IMR-90 (cell line): ENCODE data around the gene MFSD12. TPM values are rescaled to one million over a fixed set of nuclear protein-coding genes. Genes with fewer than 3 reads are reported as not detected.
A peak's percentile ranks its signal among the peaks of the same experiment; 100 is the strongest.

Experiments used
- ATAC-seq: fragments of 200-7000 bp; cut with Tn5 transposase; 2 replicates; pipeline ENCODE4 v1.9.1; 2020; ENCODE audit warnings: low read depth, mild to moderate bottlenecking, moderate library complexity
- BruUV-seq: library from RNA; stranded (reverse); fragments of 400-500 nt; replicated peaks from 2 replicates; lab custom pipeline; 2021; lab: Mats Ljungman, UMichigan
- CTCF ChIA-PET: fragments of 300-600 bp; formaldehyde crosslinking; extraction: SDS; loops from one replicate; lab custom pipeline; 2021; ENCODE audit warnings: antibody characterized with exemption; lab: Yijun Ruan, JAX
- POLR2A ChIA-PET: fragments of 300-600 bp; sonication (Branson Sonifier 250); formaldehyde crosslinking; loops from one replicate; lab custom pipeline; 2022; ENCODE audit warnings: antibody characterized with exemption; ENCODE audit not compliant: unreplicated experiment; lab: Charles Lee
- DNase-seq: peaks from one replicate; pipeline ENCODE4 v3.0.0; 2013
- H2AFZ ChIP-seq: replicated peaks from 2 replicates; pipeline ENCODE3; 2013; ENCODE audit warnings: low read length, mild to moderate bottlenecking; ENCODE audit not compliant: poor library complexity
- H2AK5ac ChIP-seq: 2 replicates; pipeline ENCODE4 v1.6.1; 2013; ENCODE audit warnings: low read depth, low read length, inconsistent platforms
- H2AK9ac ChIP-seq: replicated peaks from 2 replicates; pipeline ENCODE3; 2013; ENCODE audit warnings: mild to moderate bottlenecking, low read depth, low read length, moderate library complexity; ENCODE audit not compliant: poor library complexity
- H2BK120ac ChIP-seq: 2 replicates; pipeline ENCODE4 v1.6.1; 2013; ENCODE audit warnings: low read depth, low read length, inconsistent platforms
- H2BK15ac ChIP-seq: 3 replicates; pipeline ENCODE4 v1.6.1; 2013; ENCODE audit warnings: low read depth, low read length, inconsistent platforms
- H2BK20ac ChIP-seq: 2 replicates; pipeline ENCODE4 v1.6.1; 2013; ENCODE audit warnings: low read depth, mild to moderate bottlenecking, inconsistent platforms, low read length, moderate library complexity
- H2BK5ac ChIP-seq: 2 replicates; pipeline ENCODE4 v1.6.1; 2013; ENCODE audit warnings: mild to moderate bottlenecking, low read depth, low read length, inconsistent platforms; ENCODE audit not compliant: poor library complexity, severe bottlenecking
- H3K14ac ChIP-seq: replicated peaks from 2 replicates; pipeline ENCODE4 v1.6.1; 2013; ENCODE audit warnings: low read depth, low read length, inconsistent platforms
- H3K18ac ChIP-seq: 2 replicates; pipeline ENCODE4 v1.6.1; 2013; ENCODE audit warnings: low read depth, low read length, control low read depth
- H3K23ac ChIP-seq: 2 replicates; pipeline ENCODE4 v1.6.1; 2013; ENCODE audit warnings: low read depth, low read length, inconsistent platforms
- H3K27ac ChIP-seq: 2 replicates; pipeline ENCODE4 v1.5.1; 2013; ENCODE audit warnings: mild to moderate bottlenecking, control low read depth, low read length; ENCODE audit not compliant: insufficient read depth
- H3K27me3 ChIP-seq: 2 replicates; pipeline ENCODE4 v1.6.1; 2013; ENCODE audit warnings: low read length; ENCODE audit not compliant: control insufficient read depth, insufficient read depth
- H3K36me3 ChIP-seq: 2 replicates; pipeline ENCODE4 v1.6.1; 2013; ENCODE audit warnings: low read length, mixed read lengths; ENCODE audit not compliant: control insufficient read depth, insufficient read depth
- H3K4ac ChIP-seq: 2 replicates; pipeline ENCODE4 v1.6.1; 2013; ENCODE audit warnings: low read depth, low read length, inconsistent platforms
- H3K4me1 ChIP-seq: 2 replicates; pipeline ENCODE4 v1.6.1; 2013; ENCODE audit warnings: low read length, mixed read lengths; ENCODE audit not compliant: control insufficient read depth, insufficient read depth
- H3K4me2 ChIP-seq: 2 replicates; pipeline ENCODE4 v1.6.1; 2013; ENCODE audit warnings: low read depth, mild to moderate bottlenecking, control low read depth, low read length, moderate library complexity
- H3K4me3 ChIP-seq: 2 replicates; pipeline ENCODE4 v1.5.1; 2013; ENCODE audit warnings: low read depth, mild to moderate bottlenecking, control low read depth, low read length, moderate library complexity; ENCODE audit not compliant: insufficient read depth
- H3K56ac ChIP-seq: 2 replicates; pipeline ENCODE4 v1.6.1; 2013; ENCODE audit warnings: low read length, inconsistent platforms; ENCODE audit not compliant: insufficient read depth; ENCODE audit errors: extremely low read depth
- H3K79me1 ChIP-seq, 2 experiments: 2 replicates each; pipeline ENCODE4 v1.6.1; 2013; ENCODE audit warnings: low read length in 2 of 2, inconsistent platforms in 1 of 2, low read depth in 1 of 2
- H3K9ac ChIP-seq: 2 replicates; pipeline ENCODE4 v1.6.1; 2013; ENCODE audit warnings: low read depth, low read length, control low read depth
- H3K9me1 ChIP-seq: 2 replicates; pipeline ENCODE4 v1.6.1; 2013; ENCODE audit warnings: low read length, inconsistent platforms; ENCODE audit not compliant: insufficient read depth
- H3K9me3 ChIP-seq: 2 replicates; pipeline ENCODE4 v1.6.1; 2013; ENCODE audit warnings: low read length; ENCODE audit not compliant: control insufficient read depth, insufficient read depth
- H4K20me1 ChIP-seq: 2 replicates; pipeline ENCODE4 v1.6.1; 2013; ENCODE audit warnings: low read length, inconsistent platforms; ENCODE audit not compliant: insufficient read depth
- H4K5ac ChIP-seq: 2 replicates; pipeline ENCODE4 v1.6.1; 2013; ENCODE audit warnings: mild to moderate bottlenecking, low read depth, low read length, control low read depth
- H4K8ac ChIP-seq, 2 experiments: 2 replicates each; pipeline ENCODE4 v1.6.1; 2013; ENCODE audit warnings: low read depth in 2 of 2, low read length in 2 of 2, control low read depth in 1 of 2, inconsistent platforms in 1 of 2
- H4K91ac ChIP-seq: 2 replicates; pipeline ENCODE4 v1.6.1; 2013; ENCODE audit warnings: low read depth, low read length, inconsistent platforms; ENCODE audit not compliant: insufficient read depth
- BHLHE40 ChIP-seq: fragments of 150-350 bp; IDR thresholded peaks from 2 replicates; pipeline ENCODE4 v1.6.1; 2016; ENCODE audit warnings: mild to moderate bottlenecking, low read depth, low read length
- CEBPB ChIP-seq: IDR thresholded peaks from 2 replicates; pipeline ENCODE4 v1.6.1; 2012; ENCODE audit warnings: low read depth, low read length, improper control_type of control experiment
- CTCF ChIP-seq: conservative IDR thresholded peaks from 2 replicates; pipeline ENCODE4 v1.5.1; 2012; ENCODE audit warnings: mild to moderate bottlenecking, low read depth, low read length, improper control_type of control experiment
- FOS ChIP-seq: fragments of 150-350 bp; IDR thresholded peaks from 2 replicates; pipeline ENCODE4 v1.6.1; 2016; ENCODE audit warnings: low read depth, low read length
- MAFK ChIP-seq: IDR thresholded peaks from 2 replicates; pipeline ENCODE4 v1.6.1; 2012; ENCODE audit warnings: low read depth, low read length, improper control_type of control experiment
- MXI1 ChIP-seq: IDR thresholded peaks from 2 replicates; pipeline ENCODE4 v1.6.1; 2012; ENCODE audit warnings: low read depth, mild to moderate bottlenecking, low read length, moderate library complexity, borderline replicate concordance
- NFE2L2 ChIP-seq: fragments of 150-350 bp; IDR thresholded peaks from 2 replicates; pipeline ENCODE4 v1.6.1; 2016; ENCODE audit warnings: low read depth, mild to moderate bottlenecking, low read length
- POLR2A ChIP-seq: IDR thresholded peaks from 2 replicates; pipeline ENCODE4 v1.6.1; 2012; ENCODE audit warnings: mild to moderate bottlenecking, low read depth, low read length
- RCOR1 ChIP-seq: IDR thresholded peaks from 2 replicates; pipeline ENCODE4 v1.6.1; 2012; ENCODE audit warnings: mild to moderate bottlenecking, low read length, improper control_type of control experiment; ENCODE audit not compliant: insufficient replicate concordance
- RFX5 ChIP-seq: IDR thresholded peaks from 2 replicates; pipeline ENCODE4 v1.8.0; 2012; ENCODE audit warnings: low read depth, mild to moderate bottlenecking, low read length, moderate library complexity
- SMC3 ChIP-seq: fragments of 150-350 bp; IDR thresholded peaks from 2 replicates; pipeline ENCODE4 v1.6.1; 2016; ENCODE audit warnings: low read depth, mild to moderate bottlenecking, antibody characterized with exemption, low read length, moderate library complexity
- USF2 ChIP-seq: fragments of 150-350 bp; IDR thresholded peaks from 2 replicates; pipeline ENCODE4 v1.6.1; 2017; ENCODE audit warnings: mild to moderate bottlenecking, antibody characterized with exemption, low read length, low read depth
- WGBS, 2 experiments: methylation state at CpG; one replicate each; pipeline versions ENCODE4 v1.1.5 to v1.1.7; 2013; ENCODE audit warnings: missing lambda C conversion rate in 2 of 2; ENCODE audit not compliant: insufficient read length in 1 of 2; ENCODE audit errors: extremely low coverage in 2 of 2; 5-methylcytosine and 5-hydroxymethylcytosine counted together
- dilution Hi-C: fragments of 300-500 bp; cut with HindIII; formaldehyde crosslinking; loops from one replicate; pipeline ENCODE4 v1.14.3; 2018; ENCODE audit warnings: low sequenced_read_pairs; ENCODE audit not compliant: unreplicated experiment
- in situ Hi-C: fragments of 300-500 bp; cut with MboI; formaldehyde crosslinking; loops from 3 replicates; pipeline ENCODE4 v1.14.3; 2019; ENCODE audit warnings: low sequenced_read_pairs, inconsistent platforms, mixed read lengths
- intact Hi-C: fragments of 100-400 bp; cut with micrococcal nuclease; formaldehyde crosslinking; loops from 2 replicates; pipeline ENCODE4 v1.10.0; 2022
- polyA plus RNA-seq, 3 experiments: library from polyadenylated mRNA; depleted of rRNA; stranded (reverse); fragments of >200 nt; gene quantifications; 2 replicates each; pipeline ENCODE4 v1.2.3, GENCODE V29; 2012; ENCODE audit warnings: low replicate concordance in 1 of 3
- total RNA-seq: library from RNA; depleted of rRNA; stranded (reverse); fragments of >200 nt; gene quantifications from 2 replicates; pipeline ENCODE4 v1.2.3, GENCODE V29; 2012
- TF ChIP-seq, protein P1 (sequence below): fragments of 150-350 bp; IDR thresholded peaks from 2 replicates; pipeline ENCODE4 v1.6.1; 2016; ENCODE audit warnings: low read depth, mild to moderate bottlenecking, low read length, moderate library complexity, borderline replicate concordance

The MFSD12 gene
- total and polyA plus RNA-seq, 2 of the 4 experiments (the other 2 are of a cell fraction), result 20.4 to 77.2 TPM

- no peak overlapping the region for H3K56ac ChIP-seq
- peak overlapping the region; percentile 71 for H2BK120ac ChIP-seq
- in situ Hi-C loops, result no loop called here
- peaks cover 9% of the 10 kb centered on the region; the same call in 1 of the 2 replicates for H3K9me1 ChIP-seq
- H4K91ac ChIP-seq, result peak overlapping the region; percentile 57
- H2AK5ac ChIP-seq, result peak overlapping the region; percentile 10
- ChIA-PET POLR2A (no interaction called here), CTCF (interaction anchor here (0.6 kb wide), 1 partner anchor 8 kb away, joined by 4 read pairs; no protein-coding TSS in a partner anchor)
- H2BK20ac ChIP-seq, result peak overlapping the region; percentile 89
- H3K4me3 ChIP-seq, result no peak overlapping the region
- H2AK9ac ChIP-seq, result peak overlapping the region; percentile 66
- intact Hi-C loops, result no loop called here
- H3K4me1 ChIP-seq, result peaks cover 5% of the 10 kb centered on the region
- TF ChIP-seq BHLHE40 (peak; percentile 59; the same call in 1 of the 2 replicates), USF2 (no peak), POLR2A (no peak), MXI1 (peak; percentile 41; the same call in 1 of the 2 replicates), SMC3 (no peak), CTCF (no peak), CEBPB (peak; percentile 77; the same call in 1 of the 2 replicates), RFX5 (no peak), NFE2L2 (peak; percentile 76), MAFK (peak; percentile 42; the same call in 1 of the 2 replicates), FOS (peak; percentile 98), RCOR1 (peak; percentile 56)
- TF ChIP-seq, protein P1, sequence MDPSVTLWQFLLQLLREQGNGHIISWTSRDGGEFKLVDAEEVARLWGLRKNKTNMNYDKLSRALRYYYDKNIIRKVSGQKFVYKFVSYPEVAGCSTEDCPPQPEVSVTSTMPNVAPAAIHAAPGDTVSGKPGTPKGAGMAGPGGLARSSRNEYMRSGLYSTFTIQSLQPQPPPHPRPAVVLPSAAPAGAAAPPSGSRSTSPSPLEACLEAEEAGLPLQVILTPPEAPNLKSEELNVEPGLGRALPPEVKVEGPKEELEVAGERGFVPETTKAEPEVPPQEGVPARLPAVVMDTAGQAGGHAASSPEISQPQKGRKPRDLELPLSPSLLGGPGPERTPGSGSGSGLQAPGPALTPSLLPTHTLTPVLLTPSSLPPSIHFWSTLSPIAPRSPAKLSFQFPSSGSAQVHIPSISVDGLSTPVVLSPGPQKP, result no peak
- peak overlapping the region; percentile 87 for H3K18ac ChIP-seq
- H2BK5ac ChIP-seq, result peak overlapping the region; percentile 78
- 31% methylated on average over 2 of the region's 11 CpGs; no CpG with 5 or more reads in 1 of the 2 experiments for WGBS, 2 experiments
- peaks cover 3% of the 10 kb centered on the region for H3K27me3 ChIP-seq
- peak overlapping the region; percentile 67 for H3K14ac ChIP-seq
- ATAC-seq, result peak; percentile 94
- H3K27ac ChIP-seq, result peak overlapping the region; percentile 70
- dilution Hi-C loops, result no loop called here
- H3K79me1 ChIP-seq, result no peaks in the 10 kb centered on the region
- peaks cover 9% of the 10 kb centered on the region; the same call in 1 of the 2 replicates for H3K36me3 ChIP-seq
- H3K9ac ChIP-seq, result peak overlapping the region; percentile 34
- H3K4ac ChIP-seq, result peak overlapping the region; percentile 80
- peak overlapping the region; percentile 48 for H3K4me2 ChIP-seq
- DNase-seq, result peak; percentile 98
- H4K8ac ChIP-seq, result peak overlapping the region in 1 of 2 experiments; percentile 71; a peak in 1 of 4 replicates
- H3K23ac ChIP-seq, result peak overlapping the region; percentile 86; the same call in 1 of the 2 replicates
- H4K20me1 ChIP-seq, result peaks cover 5% of the 10 kb centered on the region; the same call in 1 of the 2 replicates
- BruUV-seq, result no TSS peak
- H4K5ac ChIP-seq, result peak overlapping the region; percentile 69
- no peaks in the 10 kb centered on the region for H3K9me3 ChIP-seq
- H2BK15ac ChIP-seq, result peak overlapping the region; percentile 64; the same call in 1 of the 3 replicates
- peak overlapping the region; percentile 77 for H2AFZ ChIP-seq
Observed at GRCh38 chr19:3580156-3580934, 23.0 kb upstream of the MFSD12 start.
